ENCODE data around the gene PRSS53.

DNA sequence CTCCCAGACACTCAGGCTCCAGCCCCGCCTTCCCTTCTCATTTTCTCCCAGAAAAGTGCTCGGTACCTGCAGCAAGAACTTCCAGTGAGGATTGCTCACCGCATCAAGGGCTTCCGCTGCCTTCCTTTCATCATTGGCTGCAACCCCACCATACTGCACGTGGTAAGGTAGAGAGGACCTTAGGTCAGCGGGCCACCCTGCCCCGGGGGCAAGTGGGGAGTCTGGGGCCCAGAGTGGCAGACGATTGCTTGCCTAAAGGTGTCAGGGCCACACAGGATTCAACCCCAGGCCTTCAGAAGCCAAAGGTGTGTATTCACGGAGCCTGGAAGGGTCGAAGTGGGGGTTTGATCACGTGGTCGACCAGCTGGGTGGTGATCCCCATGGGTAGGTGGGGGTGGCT lies 20.9 kb upstream of the PRSS53 start:
- TF ChIP-seq, protein P1, sequence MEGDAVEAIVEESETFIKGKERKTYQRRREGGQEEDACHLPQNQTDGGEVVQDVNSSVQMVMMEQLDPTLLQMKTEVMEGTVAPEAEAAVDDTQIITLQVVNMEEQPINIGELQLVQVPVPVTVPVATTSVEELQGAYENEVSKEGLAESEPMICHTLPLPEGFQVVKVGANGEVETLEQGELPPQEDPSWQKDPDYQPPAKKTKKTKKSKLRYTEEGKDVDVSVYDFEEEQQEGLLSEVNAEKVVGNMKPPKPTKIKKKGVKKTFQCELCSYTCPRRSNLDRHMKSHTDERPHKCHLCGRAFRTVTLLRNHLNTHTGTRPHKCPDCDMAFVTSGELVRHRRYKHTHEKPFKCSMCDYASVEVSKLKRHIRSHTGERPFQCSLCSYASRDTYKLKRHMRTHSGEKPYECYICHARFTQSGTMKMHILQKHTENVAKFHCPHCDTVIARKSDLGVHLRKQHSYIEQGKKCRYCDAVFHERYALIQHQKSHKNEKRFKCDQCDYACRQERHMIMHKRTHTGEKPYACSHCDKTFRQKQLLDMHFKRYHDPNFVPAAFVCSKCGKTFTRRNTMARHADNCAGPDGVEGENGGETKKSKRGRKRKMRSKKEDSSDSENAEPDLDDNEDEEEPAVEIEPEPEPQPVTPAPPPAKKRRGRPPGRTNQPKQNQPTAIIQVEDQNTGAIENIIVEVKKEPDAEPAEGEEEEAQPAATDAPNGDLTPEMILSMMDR (conservative IDR thresholded peaks at IDR 0.05): no peak
- no peak for TF ChIP-seq EZH2 (IDR thresholded peaks at IDR 0.05; ENCODE audit: low read depth)
